ENCODE data around the gene TINAGL1.

The TINAGL1 gene, protein sequence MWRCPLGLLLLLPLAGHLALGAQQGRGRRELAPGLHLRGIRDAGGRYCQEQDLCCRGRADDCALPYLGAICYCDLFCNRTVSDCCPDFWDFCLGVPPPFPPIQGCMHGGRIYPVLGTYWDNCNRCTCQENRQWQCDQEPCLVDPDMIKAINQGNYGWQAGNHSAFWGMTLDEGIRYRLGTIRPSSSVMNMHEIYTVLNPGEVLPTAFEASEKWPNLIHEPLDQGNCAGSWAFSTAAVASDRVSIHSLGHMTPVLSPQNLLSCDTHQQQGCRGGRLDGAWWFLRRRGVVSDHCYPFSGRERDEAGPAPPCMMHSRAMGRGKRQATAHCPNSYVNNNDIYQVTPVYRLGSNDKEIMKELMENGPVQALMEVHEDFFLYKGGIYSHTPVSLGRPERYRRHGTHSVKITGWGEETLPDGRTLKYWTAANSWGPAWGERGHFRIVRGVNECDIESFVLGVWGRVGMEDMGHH

DNA sequence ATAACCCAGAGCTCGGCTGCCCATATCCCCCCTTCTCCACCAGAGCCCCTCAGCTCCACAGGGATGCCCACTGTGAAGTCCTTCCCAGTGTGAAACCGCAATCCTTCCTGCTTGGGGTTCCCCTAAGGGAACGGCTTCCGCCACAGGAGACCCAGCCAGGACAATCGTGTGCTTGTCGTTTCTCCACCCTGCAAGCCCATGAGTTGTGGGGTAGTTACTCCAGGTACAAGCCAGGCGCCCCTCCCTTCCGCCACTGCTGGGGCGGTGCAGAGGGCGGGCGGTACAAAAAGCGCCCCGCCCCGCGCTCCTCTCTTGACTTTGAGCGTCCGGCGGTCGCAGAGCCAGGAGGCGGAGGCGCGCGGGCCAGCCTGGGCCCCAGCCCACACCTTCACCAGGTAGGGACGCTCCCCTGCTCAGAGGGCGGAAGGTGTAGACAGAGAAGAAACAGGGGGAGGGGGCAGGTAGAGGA, at the start of gene TINAGL1:
TSS of gene TINAGL1 (plus strand) at position 315 of the 469 bp plus-strand sequence. CDS start 634 bp downstream, outside the sequence.
- no peak for DNase-seq (ENCODE audit: extremely low spot score, insufficient read length, low read depth)
- FAIRE-seq: no peak

DNA sequence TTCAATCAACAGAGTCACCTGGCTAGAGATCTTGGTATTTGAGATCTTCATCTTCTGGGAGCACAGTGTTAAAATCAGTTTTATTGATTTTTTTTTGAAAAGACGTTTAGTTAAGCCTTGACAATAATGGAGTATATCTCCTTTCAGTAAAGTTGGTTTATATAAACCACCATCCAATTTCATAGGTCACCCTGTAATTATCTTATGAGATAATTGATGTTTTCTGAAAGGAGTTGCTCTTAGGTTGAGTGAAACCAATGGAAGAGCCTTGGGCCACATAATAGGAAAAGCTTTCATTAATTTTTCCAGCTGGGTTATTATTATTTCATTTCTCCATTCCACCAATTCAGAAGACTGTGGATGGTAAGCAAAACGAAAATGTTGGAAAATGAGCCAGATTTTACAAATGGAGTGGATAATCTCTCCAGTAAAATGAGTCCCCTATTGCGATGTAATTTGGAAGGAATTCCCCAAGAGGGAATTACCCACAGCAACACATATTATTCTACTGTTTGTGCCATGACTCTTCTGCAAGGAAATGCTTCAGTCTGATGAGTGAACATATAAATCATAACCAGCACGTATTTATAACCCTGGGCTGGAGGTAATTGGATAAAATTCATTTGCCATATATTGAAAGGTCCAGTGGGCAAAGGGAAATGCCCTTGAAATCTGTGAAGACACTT, 46.2 kb upstream of the TINAGL1 start:
- DNase-seq (ENCODE audit: extremely low spot score, insufficient read length, low read depth) (no peak), FAIRE-seq (no peak)

DNA sequence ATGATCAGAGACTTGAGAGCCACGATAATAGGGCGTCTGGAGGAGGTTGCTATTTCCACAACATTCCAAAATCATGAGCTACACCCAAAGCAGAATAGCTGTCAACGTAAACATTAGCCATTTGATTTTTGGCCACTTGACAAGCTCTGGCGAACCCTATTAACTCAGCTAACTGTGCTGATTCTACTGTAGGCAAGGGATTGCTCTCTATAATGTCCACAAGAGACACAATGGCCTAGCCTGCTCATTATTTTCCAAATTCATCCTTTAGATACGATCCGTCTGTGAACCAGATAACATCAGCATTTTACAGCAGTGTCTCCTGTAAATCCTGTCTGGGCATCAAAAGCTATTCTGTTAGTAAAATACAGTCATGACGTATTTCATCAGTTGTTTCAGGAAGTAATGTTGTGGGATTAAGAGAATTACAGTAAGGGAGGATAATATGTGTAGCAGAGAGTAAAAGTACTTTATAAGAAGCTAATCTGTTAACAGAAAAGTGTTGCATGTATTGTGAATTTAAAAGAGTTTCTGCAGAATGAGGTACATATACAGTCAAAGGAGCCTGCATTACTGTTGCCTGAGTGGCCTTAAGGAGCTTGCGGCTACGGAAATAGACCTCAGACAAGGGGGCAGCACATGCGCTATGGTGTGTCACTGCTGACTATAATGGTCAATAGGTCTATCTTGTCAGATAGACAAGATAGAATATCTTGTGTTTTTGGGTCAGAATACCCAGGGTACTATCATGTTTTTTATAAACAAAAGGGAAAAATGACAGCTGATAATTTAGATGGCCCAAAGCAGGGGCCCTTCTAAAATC, 44.9 kb upstream of the TINAGL1 start:
- FAIRE-seq: peak; percentile 38
- no peak for DNase-seq (ENCODE audit: extremely low spot score, insufficient read length, low read depth)

DNA sequence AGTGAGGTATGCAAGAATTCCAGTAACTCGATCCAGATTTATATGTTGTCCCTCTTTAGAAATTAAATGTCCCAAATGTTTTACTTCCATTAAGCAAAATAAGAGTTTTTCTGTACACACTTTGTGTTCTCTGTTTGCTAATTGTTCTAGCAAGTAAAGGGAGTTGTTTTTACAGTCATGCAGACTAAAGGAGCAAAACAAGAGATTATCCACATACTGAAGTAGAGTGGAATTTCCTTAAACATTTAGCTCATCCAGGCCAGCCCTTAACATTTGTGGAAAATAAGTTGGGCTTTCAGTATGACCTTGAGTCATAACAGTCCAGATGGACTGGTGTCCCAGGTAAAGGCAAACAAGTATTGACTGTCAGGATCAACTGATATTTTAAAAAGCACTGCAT, 44.1 kb upstream of the TINAGL1 start:
- FAIRE-seq: peak; percentile 36

DNA sequence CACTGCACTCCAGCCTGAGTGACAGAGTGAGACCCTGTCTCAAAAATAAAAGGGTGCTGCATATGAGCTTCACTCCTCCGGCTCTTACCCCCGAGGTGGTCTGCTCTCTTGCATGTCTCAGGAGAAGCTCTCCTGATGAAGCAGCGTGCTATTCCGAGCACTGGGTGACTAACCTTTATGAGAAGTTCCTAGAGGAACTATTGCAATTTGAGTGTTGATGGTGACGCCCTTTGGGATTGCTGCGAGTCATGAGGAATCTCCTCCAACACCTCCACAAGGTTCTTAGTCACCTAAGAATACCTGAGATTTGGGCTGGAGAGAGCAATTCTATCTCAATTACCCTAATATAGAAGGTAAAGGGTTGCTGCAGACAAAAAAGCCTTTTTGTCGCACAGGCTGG, 40.8 kb upstream of the TINAGL1 start:
- DNase-seq (ENCODE audit: extremely low spot score, insufficient read length, low read depth) (no peak), FAIRE-seq (no peak)

More for the DNA sequence above, 44.1 kb upstream of the TINAGL1 start:
- DNase-seq (ENCODE audit: extremely low spot score, insufficient read length, low read depth): no peak

DNA sequence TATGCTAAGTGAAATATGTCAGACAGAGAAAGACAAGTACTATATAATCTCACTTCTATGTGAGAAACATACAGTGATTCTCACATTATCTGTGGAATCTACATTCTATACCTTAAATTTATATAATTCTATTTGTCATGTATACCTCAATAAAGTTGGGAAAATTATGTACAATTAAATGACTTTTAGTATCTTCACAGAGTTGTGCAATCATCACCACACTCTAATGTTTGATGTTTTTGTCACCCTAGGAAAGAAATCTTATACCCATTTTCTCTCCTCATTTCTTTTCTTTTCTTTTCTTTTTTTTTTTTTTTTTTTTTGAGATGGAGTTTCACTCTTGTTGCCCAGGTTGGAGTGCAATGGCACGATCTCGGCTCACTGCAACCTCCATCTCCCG, 37.0 kb upstream of the TINAGL1 start:
- DNase-seq (ENCODE audit: extremely low spot score, insufficient read length, low read depth): no peak
- FAIRE-seq: no peak

DNA sequence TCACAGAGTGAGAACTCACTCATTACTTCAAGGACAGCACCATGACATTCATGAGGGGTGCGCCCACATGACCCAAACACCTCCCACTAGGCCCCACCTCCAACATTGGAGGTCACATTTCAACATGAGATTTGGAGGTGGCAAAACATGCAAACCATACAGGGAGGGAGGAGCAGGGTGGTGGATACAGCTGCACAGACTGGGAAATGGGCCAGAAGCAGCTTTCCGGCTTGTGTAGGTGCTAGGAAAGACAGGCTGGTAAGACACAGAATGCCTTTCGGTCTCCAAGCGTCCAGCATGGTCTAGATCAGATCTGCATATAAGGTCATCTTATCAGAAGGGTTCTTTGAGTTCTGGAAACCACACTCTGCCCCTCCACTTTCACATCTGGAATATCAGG, 35.1 kb upstream of the TINAGL1 start:
- no peak for DNase-seq (ENCODE audit: extremely low spot score, insufficient read length, low read depth)
- FAIRE-seq: no peak

DNA sequence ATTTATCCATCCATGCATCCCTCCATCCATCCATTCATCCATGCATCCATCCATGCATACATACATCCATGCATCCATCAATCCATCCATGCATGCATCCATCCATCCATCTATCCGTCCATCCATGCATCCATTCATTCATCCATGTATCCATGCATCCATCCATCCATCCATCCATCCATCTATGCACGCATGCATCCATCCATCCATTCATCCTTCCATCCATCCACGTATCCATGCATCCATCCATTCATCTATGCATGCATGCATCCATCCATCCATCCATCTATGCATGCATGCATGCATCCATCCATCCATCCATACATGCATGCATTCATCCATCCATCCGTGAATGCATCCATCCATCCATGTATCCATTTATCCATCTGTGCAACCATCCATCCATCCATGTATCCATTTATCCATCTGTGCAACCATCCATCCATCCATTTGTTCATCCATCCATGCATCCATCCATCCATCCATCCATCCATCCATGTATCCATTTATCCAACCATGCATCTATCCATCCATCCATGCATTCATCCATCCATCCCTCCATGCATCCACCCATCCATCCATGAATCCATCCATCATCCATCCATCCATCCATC, 30.3 kb upstream of the TINAGL1 start:
- DNase-seq (ENCODE audit: extremely low spot score, insufficient read length, low read depth) (no peak), FAIRE-seq (no peak)

DNA sequence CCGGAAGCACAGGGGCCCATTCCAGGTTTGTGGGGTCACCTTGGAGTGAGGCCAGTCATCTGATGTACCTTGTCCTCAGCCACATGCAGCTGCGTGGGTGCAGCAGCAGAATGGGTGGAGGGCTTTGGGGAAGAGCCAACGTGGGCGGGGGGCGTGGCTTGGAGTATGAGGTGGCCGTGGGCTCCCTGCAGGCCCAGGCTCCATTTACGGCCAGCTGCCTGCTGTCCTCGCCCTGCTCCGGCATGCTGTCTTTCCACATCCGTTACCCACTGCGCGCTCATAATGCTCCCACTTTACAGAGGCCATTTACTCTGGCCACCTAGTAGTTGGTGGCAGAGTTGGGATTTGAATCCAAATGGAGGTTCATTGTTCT, 27.8 kb upstream of the TINAGL1 start:
- no peak for DNase-seq (ENCODE audit: extremely low spot score, insufficient read length, low read depth)

DNA sequence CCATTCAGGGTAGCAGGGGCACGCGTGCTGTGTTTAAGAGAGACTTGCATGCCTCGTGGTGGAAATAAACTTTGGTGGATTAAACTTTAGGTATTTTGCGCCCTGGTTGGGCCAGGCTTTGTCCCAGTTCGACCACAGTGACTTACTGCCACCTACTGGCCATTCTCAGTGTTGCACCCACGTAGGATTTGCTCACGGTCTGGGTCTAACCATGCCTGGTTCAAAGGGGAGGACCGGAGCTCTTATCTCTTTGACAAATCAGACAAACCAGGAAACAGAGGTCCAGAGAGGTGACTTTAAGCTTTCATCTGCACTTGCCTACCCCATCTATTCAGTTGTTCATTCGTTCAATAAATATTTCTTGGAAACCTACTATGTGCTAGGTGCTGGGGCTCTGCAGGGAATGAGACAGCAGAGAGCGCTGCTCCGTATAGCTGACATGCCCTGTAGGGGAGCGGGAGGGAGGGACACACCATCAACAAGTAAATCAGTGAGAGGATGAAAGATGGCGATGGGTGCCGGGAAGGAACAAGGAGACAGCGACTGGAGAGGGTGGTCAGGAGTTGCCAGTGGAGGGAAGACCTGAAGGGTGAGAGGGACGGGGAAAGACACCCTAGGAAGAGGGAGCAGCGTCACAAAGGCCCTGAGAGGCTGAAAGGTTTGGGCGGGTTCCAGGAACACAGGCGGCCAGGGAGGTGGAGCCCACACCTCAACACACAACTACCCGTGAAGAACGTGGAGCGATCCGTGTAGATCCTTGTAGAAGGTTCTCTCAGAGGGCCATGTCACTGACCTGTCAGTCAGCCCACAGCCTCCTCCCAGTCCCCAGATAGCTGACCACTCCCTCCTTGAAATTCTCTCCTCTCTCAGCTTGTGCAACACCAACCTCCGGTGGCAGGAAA, 27.2 kb upstream of the TINAGL1 start:
- FAIRE-seq (peak; percentile 92), DNase-seq (ENCODE audit: extremely low spot score, insufficient read length, low read depth) (peak; percentile 55)

More for the DNA sequence above, 27.8 kb upstream of the TINAGL1 start:
- FAIRE-seq: no peak

DNA sequence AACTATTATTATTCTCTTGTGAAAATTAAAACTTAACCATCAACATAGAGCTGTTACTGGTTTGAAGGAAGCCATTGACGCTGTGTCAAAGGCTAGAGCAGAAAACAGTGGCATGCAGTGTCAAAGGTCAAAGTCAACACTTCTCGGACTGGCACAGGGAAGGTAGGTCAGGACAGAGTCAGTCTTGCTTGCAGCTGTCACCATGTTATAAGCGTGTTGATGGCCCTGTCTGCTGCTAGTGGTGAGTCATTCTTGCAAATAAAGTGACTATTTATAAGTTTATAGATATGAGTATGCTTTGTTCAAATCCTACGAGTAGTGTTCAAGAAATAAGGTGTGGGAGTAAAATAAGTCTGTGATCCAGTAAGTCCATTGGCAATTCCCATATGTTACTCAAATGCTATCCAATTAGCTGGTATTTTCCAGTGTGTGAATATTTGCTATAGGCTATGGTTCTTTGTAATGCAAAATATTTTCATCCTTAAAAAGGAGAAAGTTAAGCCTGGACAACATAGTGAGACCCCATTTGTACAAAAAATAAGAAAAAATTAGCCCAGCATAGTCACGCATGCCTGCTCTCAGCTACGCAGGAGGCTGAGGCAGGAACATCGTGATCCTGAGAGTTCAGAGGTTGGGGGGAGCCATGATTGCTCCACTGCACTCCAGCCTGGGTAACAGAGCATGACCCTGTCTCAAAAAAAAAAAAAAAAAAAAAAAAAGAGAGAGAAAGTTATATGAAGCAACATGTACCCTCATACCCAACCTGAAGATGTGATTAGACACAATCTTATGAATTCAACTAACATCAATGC, 26.3 kb upstream of the TINAGL1 start:
- no peak for FAIRE-seq
- no peak for DNase-seq (ENCODE audit: extremely low spot score, insufficient read length, low read depth)

DNA sequence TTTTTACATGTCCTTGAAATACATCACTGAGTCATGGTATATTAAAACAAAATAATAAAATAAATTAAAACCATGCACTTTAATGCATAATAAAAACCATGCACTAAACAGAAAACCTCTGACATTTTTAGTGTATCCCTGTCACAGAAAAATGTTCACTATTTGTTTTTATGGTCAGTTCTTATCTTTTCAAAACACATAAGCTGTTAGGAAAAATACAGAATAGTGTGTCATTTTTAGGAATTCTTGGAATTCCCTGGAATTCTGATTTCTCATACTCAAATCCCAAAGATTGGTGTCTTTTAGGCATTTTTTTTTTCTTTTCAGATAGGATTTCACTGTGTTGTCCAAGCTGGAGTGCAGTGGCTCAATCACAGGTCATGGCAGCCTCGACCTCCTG, 25.1 kb upstream of the TINAGL1 start:
- FAIRE-seq: no peak
- DNase-seq (ENCODE audit: extremely low spot score, insufficient read length, low read depth): no peak

DNA sequence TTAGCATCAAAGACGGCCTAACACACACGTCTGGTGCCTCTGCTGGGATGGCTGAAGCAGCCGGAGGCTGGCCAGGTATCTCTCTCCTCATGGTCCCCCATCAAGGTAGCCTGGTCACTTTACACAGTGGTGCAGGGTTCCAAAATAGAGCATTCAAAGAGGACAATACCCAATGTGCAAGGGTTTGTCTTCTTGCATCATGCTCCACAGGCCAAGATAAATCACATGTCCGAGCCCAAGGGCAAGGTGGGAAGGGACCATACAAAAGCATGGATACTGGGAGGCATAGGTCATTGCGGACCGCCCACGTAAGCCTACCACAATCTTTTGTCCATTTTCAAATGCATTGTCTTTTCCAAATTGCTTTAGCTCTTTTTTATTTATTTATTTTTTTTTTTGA, 23.8 kb upstream of the TINAGL1 start:
- FAIRE-seq (no peak), DNase-seq (ENCODE audit: extremely low spot score, insufficient read length, low read depth) (no peak)

DNA sequence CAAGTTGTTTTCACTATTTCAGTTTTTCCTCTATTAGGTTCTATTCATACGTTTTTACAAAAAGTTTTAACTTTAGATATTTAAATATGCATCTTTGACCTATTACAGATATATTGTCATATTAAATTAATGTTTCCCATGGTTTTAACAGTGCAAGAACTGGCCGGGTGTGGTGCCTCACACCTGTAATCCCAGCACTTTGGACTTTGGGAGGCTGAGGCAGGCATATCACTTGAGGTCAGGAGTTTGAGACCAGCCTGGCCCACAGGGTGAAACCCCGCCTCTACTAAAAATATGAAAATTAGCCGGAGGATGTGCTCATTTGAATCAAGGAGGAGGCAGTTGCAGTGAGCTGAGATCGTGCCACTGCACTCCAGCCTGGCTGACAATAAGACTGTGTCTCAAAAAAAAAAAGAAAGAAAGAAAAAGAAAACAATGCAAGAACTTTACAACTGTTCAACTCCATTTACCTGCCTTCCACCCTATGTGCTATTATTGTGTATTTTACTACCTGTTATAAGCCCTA, 19.8 kb upstream of the TINAGL1 start:
- DNase-seq (ENCODE audit: extremely low spot score, insufficient read length, low read depth): no peak
- FAIRE-seq: peak; percentile 15

DNA sequence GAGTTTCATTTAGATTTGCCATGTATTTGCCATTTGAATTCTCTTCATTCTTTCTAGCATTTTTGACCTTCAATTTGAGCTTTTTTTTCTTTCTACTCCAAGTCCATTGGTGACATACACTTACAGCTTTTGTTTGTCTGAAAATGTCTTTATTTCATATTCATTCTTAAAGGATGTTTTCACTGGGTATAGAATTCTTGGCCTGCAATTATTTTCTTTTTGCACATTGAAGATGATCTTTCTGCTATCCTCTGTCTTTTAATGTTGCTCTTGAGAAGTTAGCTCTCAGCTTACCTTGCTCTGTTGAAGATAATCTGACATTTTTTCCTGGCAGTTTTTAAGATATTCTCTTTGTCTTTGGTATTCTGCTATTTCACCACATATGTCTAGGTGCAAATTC, 16.6 kb upstream of the TINAGL1 start:
- FAIRE-seq (no peak), DNase-seq (ENCODE audit: extremely low spot score, insufficient read length, low read depth) (no peak)

DNA sequence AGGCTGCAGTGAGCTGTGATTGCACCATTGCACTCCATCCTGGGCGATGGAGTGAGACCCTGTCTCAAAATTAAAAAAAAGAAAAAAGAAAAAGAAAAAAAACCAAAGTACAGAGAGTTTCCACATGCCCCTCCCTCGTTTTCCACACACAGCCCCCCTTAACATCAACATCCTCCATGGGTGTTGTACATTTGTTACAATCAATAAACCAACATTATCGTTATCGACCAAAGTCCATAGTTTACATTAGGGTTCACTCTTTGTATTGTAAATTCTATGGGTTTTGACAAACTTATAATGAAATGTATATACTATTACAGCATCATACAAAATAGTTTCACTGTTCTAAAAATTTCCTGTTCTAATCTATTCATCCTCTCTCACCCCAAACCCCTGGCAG, 15.9 kb upstream of the TINAGL1 start:
- FAIRE-seq (no peak), DNase-seq (ENCODE audit: extremely low spot score, insufficient read length, low read depth) (no peak)

DNA sequence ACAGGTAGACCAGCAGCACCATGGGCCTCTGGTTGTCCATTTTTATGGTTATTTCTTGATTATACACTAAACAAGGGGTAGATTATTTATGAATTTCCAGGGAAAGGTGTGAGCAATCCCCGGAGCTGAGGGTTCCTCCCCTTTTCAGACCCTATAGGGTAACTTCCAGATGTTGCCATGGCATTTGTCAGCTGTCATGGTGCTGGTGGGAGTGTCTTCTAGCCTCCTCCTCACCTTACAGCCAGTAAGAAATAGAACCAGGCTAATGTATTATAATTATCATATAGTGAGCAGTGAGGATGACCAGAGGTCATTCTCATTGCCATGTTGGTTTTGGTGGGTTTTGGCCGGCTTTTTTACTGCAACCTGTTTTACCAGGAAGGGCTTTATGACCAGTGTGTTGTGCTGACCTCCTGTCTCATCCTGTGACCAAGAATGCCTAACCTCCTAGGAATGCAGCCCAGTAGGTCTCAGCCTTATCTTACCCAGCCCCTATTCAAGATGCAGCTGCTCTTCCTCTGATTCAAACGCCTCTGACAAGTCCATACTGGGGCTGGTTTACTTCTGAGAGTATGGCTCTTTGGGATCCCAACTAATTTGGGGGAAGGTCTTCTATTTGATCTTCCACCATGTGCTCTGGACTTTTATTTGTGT, 13.5 kb upstream of the TINAGL1 start:
- FAIRE-seq: no peak
- no peak for DNase-seq (ENCODE audit: extremely low spot score, insufficient read length, low read depth)

DNA sequence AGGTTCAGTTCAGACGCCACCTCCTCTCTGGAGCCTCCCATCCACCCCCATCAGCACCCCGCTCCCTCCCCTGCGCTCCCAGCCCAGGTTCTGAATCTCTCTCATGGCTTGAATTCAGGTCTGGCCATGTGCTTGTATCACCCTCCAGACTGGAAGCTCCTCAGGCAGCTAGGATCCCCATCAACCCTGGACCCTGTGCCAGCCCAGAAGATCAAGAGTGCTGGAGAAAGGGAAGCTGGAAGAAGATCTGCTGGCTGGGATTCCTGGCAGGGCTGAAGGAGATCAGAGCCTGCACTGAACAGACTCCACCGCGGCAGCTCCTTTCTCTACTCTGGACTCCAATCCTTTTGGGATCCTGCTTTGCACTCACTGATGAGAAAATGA, 11.7 kb upstream of the TINAGL1 start:
- no peak for FAIRE-seq

More for the DNA sequence above, 11.7 kb upstream of the TINAGL1 start:
- no peak for DNase-seq (ENCODE audit: extremely low spot score, insufficient read length, low read depth)
